Stimulated activated CD8-positive, alpha-beta memory T cell treated with anti-CD3 and anti-CD28 coated beads, Interleukin-7, amount 100 ng/mL, for 48 hours (primary cell): ENCODE results near the gene EARS2.

Experiments used
- DNase-seq, 2 donors: peaks; one replicate each; pipeline ENCODE4 v3.0.0-alpha.2; 2020; ENCODE audit warnings: low read depth in 1 of 2; ENCODE audit errors: extremely low read depth in 1 of 2

Gene EARS2

DNA sequence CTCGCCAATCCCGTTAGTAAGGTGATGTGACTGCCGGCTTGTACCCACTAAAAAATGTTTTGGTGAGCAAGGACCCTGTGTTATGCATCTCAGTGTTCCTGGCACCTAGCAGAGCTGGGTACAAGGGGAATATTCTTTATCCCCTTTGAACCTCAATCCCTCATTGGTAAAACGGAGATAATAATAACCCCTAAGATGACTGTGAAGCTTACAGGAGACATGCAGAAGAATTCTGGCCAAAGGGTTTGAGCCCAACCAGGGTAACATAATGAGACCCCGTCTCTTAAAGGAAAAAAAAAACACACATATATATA lies 47.8 kb downstream of the EARS2 start:
- no peak for DNase-seq

DNA sequence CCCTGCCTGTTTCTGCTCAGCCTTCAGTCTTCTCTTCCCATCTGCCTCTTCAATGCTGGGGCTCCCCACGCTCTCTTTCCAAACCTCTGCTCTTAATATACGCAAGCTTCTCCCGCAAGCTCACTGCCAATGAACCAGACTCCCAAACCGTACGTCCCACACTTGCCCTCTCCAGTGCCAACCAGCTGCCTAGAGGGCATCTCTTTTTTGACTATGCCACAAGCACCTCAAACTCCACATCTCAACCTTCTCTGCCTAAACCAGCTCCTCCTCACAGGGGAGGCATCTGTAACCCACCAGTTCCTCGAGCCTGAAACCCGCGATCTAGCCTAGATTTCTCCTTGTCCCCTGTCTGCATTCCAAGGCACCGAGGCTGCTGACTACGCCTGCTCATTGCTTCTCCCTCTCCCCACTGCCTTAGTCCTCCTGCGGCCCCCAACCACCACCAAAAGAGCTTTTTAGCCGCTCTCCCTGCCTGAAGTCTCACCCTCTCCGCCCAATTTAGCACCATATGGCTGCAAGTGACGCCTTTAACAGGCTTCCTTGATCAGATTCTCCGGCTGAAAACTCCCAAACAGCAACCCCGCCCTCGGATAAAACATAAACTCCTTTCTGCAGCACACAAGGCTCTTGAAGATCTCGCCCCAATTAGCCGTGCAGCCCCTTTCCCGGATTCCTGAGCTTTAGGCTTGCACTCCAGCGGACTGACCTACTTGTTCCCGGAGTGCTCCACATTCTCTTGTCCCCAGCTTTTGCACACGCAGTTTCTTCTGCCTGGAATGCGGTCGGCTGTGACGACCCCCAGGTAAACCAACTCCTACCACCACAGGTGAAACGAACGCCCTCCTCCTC lies 48.3 kb downstream of the EARS2 start:
- no peak for DNase-seq

DNA sequence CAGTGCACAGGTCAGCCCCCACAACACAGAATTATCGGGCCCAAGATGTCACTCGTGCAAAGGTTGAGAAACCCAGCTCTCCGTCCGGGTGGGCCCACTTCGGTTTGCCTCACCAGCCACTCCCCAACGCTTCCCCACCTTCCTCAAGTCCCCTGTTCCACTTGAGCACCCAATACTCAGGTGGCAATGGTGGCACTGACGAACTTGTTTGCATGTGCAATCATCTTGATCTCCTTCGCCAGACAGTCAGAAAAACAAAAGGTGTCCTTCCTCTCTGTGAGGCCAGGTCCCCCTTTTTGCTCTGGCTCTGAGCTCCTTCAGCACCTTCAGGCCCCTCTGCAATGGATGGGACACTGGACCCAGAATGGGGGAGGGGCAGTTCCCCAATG lies 50.5 kb downstream of the EARS2 start:
- DNase-seq, result no peak

DNA sequence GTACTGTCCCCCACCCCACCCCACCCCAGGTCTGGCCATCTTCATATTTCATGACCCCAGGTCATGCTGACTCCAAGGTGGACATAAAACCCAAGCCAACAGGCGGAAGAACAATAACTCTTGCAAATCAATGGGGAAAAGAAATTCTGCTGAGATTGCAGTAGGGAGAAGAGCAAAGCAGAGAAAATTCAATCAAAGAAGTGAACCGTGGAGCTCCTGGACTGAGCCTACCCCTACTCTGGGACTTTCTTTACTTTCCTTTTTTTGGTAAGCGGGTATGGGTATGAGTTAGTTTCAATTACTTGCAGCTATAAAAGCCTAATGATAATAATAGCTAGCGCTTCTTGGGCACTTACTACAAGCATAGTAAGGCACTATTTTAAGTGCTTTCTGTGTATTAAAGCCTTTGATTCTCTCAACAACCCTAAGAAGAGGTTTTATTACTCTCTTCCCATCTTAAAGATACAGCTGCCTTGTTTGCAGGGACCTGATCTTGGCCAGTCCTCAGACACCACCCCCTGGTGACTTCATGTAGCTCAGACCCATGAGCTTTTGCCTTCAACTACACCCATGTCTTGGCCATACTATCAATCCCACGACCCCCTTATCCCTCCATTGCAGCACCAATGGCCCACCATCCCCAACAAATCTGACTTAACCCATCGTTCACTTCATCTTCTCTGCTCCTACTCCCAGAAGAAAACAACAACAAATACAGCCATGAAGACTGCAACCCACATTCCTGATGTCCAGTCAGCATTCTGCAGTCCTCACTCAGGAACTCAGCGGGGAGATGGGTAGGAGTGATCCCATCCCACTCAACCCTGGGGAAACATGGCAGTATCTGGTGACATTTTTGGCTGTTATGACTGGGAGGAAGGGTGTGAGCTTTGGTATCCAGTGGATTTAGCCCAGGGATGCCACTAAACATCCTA lies 51.2 kb downstream of the EARS2 start:
- no peak for DNase-seq

DNA sequence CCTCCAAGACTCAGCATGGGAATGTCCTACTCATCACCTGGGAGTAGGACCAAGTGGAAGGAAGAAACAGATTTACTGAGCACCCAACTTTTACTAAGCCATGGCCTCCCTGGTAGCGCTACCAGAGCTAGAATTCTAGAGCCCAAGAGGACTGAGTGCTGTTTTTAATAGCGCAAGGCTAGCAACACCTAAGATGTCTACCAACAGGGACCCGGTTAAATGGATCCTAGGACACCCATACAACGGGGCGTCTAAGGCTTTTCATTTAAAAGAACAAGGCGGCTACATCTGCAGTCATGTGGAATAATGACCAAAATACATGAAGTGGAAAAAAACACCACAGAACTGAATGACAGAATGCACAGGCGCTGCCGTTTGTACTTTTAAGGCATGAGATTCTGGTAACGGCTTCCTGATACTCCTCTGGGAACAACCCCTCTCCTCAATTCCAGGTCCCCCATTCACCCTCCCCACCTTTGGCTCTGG lies 51.9 kb downstream of the EARS2 start:
- DNase-seq, result no peak

DNA sequence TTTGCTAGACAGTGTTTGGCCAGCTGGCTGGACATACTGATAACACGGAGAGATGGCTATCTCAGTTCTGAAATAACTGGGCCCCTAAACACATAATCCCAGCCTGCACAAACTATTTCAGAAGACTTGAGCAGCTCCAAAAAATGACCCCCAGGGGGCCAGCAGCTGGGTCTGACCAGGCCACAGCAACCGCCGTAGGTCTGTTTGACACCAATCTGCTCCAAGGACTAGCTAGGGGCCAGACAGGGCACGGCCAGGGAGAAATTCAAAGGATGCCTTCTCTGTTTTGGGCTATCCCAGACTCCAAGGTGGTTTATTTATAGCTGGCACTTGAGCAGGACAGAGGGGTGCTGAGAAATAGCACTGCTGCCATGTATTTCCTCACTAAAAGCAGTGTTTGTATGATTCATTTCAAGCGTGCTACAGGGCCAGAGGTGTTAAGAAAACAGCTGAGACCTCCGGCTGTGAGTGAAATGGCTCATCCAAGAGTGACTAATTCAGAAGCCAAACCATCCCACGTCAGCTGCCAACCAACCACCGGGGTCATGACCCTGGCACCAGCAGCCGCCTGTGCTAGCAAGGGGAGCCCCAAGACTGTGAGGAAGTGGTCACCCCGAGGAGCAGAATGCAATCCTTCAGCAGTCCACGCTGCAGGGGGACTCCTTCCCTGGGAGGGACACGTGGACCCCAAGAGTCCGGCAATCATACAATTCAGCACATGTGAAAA lies 52.5 kb downstream of the EARS2 start:
- peak; percentile 61 to 88 for DNase-seq

DNA sequence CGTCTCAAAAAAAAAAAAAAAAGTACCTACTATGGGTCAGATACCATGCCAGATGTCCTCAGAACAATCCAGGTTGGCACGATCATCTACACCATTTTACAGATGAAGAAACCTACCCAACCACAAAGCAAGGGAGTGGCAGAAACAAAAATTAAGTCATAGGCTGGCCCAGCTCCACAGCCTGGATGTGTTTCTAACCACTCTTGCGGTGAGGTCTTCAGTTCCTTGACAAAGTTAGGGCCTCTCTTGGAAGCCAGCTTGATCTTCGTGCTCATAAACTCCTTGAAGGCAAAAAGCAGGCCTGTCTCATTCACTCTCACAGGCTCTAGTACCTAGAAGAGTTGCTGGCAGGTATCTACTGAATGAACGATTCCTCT lies 53.1 kb downstream of the EARS2 start:
- DNase-seq, result no peak

DNA sequence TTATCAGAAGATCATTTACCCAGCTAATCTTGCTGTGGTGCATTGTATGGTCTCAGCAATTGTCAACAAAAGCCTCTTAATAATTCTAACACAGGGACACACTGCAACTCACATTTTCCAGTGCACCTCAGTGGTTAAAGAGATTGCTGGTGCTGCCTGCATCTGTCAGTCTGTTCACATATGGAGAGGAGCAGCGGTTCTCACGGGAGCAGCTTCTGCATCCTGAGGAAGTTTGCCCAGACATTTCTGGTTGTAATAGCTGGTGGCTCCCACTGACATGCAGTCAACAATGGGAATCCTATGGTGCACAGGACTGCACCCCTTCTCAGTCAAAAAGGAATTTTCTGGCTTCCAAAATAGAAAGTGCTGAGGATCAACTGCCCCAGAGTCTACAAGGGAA lies 54.7 kb downstream of the EARS2 start:
- DNase-seq, result no peak

DNA sequence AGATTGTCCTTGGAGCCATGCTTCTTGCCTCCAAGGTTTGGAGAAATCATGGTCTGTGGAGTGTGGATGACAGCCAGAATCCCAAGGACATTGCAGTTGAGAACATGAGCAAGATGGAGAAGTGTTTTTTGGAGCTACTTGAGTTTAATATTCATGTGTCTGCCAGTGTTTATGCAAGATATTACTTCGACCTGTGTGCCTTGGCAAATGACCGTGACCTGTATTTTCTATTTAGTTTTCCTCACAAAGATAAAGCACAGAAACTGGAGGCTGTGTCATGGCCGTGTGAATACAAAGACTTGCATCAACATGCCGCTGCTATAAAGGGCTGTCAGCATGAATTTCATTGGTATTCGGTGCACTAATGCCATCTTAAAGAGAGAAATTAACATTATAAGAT lies 55.9 kb downstream of the EARS2 start:
- no peak for DNase-seq

DNA sequence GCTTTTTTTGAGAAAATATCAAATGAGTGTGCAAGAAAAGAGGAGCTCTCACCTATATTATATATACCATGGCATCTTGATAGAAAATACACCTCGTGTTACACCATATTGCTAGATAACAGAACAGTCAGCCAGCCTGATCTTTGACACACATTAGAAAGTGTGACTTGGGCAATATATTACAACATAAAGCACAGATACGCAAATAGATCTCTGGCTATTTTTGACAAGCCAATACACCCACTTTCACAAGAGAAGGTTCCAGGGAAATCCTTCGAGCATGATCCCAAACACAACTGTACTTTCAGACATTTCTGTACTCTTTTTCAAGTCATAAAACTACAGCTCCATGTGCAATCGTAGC lies 56.3 kb downstream of the EARS2 start:
- DNase-seq, result no peak

DNA sequence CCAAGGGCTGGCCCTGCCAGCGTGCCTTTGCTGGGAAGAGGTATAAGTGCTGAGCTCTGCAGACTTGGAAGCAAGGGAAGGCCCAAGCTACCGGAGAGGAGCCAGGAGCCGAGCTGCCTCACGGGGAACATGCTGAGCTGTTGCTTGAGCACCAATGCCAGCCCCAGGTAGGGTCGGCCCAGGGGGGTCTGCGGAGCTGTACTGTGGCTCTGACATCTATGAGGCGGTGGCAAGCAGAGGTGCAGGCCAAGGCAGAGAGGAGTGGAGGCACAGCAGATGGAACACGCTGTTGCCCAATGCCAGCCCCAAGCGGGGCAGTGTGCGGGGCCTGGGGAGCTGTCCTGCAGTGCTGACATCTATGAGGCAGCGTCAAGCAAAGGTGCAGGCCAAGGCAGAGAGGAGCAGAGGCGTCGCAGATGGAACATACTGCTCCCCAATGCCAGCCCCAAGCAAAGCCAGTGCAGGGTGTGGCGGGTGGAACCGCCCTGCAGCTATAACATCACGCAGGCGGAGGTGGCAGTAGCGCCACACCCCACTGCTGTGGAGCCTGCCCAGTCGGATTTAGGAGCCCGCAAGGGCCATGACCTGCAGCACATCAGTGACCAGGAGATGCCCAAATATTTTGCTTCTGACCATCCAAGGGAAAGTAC lies 56.8 kb downstream of the EARS2 start:
- DNase-seq, result no peak

DNA sequence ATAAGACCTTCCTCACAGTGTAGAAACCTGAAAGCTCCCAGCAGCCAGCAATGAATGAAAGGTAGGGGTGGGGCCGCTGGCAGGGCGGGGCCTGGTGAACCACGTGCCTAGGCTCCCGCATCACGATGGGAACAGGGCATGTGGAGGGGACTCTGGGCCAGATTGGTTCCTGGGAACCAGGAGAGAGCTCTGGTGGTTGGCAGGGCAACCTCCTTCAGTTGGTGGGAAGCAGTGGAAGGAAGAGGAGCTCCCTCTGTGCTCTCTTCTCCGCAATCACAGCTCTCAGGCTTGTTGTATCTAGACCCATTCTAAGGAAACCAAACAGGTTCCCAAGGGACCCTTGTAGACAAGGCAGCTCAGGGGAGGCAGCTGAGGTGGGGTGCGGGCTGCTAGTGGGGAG lies 57.3 kb downstream of the EARS2 start:
- DNase-seq, result no peak

DNA sequence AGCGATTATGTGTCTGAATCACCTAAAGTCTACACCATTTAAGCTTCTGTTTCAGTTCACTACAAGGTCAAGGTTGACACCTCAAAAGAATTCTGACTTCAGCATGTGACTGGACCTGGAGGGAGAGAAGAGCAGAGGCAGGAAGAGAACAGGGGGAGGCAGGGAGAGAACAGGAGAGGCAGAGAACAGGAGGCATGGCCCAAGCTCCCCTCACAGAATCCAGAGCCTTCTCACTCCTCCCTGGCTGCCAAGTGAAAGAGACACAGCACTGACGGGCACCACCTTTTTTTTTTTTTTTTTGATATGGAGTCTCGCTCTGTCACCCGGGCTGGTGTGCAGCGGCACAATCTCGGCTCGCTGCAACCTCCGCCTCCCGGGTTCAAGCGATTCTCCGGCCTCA lies 58.3 kb downstream of the EARS2 start:
- no peak for DNase-seq

DNA sequence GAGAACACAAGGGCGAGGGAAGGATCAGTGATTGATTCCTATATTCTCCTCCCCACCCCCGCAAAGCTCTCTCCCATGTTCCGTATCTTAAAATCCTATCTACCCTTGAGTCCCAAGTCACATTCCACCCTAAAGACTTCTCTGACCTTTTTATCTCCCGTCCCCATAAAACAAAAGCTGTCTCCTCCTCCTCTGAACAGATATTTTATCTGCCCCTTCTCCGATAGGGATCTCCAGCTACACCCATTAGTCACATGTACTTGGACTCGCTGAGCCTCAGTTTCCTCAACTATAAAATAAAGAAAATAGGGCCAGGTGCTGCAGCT lies 59.6 kb downstream of the EARS2 start:
- DNase-seq, result no peak

DNA sequence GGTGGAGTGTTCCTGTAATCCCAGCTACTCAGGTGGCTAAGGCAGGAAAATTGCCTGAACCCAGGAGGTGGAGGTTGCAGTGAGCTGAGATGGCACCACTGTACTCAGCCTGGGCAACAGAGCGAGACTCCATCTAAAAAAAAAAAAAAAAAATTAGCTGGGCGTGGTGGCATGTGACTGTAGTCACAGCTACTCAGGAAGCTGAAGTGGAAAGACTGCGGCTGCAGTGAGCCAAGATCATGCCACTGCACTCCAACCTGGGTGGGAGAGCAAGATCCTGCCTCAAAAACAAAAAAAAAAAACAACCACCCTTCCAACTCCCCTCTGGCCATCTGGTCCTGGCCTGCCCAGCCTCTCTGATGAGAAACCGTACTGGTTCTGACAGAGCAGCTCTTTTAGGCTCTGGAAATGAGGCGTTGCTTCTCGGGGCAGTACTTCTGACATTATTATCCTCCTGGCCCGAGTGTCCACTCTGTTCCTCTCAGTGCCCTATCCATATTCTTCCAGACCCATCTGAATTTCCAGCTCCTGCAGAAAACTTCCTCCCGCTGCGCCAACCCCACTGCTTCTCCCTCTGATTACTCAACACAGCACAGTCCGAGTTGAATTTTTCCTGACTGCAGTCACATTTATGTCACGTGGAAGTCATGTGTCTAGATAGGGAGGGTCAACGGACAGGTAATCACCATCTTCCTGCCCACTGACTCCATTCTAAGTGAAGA lies 60.2 kb downstream of the EARS2 start:
- DNase-seq, result no peak

DNA sequence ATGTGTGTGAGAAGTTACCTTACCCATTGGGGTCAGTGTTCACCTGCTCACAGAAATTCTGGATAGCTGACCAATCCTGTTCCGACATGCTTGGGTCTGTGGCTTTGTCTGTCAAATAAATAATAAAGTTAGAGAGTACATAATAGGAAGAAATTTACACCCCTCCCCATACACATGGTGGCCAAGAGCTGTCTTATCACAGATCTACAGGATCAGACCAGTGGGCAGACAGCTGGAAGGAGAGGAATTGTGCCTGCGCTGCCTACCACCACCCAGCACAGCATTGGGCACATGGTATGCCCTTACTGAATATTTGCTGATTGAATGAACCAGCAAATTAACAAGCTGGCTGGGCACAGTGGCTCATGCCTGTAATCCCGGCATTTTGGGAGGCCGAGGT lies 61.5 kb downstream of the EARS2 start:
- no peak for DNase-seq

DNA sequence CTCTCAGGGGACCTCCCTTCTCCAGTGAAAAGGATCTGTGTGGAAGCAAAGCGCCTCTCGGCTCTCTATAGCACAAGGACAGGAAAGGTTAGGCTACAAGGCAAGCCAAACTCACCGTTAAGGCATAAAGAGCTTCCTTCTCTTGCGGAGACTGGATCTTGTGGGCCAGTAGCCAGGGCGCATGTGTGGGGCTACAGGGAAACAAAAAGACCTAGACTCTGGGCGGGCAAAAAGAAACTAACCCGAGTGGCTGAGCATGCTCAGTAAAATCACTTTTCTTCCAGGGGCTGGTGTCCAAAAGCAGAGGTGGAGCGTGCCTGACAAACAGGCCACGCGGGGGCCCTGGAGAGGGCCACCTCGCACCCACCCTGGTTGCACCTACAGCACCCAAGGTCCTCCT lies 63.0 kb downstream of the EARS2 start:
- no peak for DNase-seq

DNA sequence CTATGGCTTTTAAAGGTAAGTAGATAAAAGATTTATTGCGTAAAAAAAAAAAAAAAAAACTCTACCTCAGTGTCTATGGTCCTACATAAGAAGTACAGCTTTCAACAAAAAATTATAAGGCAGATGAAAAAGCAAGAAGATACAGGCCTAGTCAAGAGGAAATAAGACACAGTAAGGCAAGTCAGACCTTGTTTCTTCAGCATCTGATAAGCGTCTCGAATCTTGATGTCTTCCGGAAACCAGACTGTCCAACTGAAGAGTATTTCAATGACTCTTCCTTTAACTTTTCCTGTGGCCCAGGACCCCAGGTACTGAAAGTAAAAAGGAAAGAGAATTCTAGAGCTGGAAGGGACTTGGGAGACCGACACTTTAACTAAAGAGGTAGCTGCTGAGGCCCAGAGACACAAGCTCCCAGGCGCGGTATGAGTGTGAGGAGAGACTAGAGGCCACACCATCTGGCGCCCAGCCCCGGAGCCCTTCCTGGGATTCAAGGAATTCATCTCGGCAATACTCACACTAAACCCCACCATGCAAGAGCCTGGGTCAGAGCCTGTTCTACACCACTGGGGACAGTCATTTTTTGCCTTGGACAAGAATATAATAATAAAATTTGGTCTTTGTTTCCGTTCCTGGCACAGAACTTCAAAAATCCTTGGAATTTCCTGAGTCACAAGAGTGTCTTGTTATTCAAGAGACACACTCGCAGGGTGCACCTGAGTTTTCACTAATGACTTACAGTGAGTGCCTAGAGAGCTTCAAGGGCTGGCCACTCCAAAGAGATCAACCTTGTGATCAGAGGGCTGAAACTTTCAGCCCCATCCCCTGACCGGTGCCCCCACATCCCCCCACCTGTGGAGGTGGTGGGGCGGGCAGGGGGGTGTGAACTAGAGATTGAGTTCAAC lies 65.4 kb downstream of the EARS2 start:
- no peak for DNase-seq

DNA sequence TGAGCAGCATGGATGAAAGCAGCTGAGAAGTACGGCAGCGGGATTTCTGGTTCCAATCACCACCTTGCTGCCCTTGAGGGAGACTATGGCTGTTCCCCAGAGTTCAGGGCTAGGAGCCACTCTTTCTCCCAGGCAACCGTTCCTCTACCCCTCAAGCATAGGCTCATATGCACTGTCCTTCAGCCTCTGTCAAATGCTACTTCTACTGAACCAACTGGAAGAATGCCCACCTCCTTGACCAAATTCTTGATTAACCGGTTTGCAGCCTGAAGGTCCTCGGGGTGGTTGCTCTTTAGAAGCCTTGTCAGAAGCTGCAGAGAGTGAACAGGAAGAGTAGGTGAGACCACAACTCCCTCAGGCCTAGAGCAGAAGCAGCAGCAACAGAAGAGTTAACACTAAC lies 70.7 kb downstream of the EARS2 start:
- DNase-seq, result no peak

DNA sequence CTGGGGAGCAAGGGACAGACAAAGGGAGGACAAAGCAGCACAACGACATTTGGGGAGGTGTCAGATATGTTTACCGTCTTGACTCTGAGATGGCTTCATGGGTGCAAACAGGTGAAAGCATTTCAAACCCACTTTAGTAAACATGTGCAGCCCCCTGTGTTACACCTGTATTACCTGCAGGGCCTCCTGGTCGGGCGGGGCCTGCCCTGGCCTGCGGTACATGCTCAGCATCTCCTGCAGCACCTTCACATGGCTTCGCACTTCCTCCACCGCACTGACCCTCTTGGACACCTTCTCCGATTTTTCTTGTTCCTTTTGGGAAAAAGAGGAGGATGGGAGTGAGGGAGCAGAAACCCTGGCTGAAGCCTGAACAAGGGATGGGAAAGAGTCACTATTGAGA lies 71.3 kb downstream of the EARS2 start:
- no peak for DNase-seq
